CD14-positive monocyte (primary cell): Measurements from ENCODE around the gene PHF21B. TPM values are rescaled to one million over a fixed set of nuclear protein-coding genes. Genes with fewer than 3 reads are reported as not detected.

Experiments used
- DNase-seq, 3 donors: peaks; one replicate each; pipeline ENCODE4 v3.0.0-alpha.2; 2011 to 2022
- H2AFZ ChIP-seq: 2 replicates; pipeline ENCODE4 v1.6.0; 2012; ENCODE audit warnings: mild to moderate bottlenecking, low read depth, low read length, inconsistent platforms; ENCODE audit not compliant: insufficient read depth, poor library complexity, severe bottlenecking
- H3K27ac ChIP-seq, 2 donors: 1 replicate in 1 of 2; 2 replicates in 1 of 2; pipeline ENCODE4 v1.5.1; 2012 to 2013; ENCODE audit warnings: low read length in 2 of 2, control low read depth in 1 of 2, inconsistent platforms in 1 of 2, low read depth in 1 of 2, mild to moderate bottlenecking in 1 of 2
- H3K27me3 ChIP-seq, 2 donors: one replicate each; pipeline versions ENCODE4 v1.6.0 to v1.6.1; 2011 to 2013; ENCODE audit warnings: low read length in 2 of 2; ENCODE audit not compliant: control insufficient read depth in 2 of 2, insufficient read depth in 2 of 2
- H3K36me3 ChIP-seq, 2 donors: replicated peaks in 1 of 2; 1 replicate in 1 of 2; 2 replicates in 1 of 2; pipeline versions ENCODE4 v1.5.1 to v1.6.1; 2012 to 2013; ENCODE audit warnings: low read length in 2 of 2, control low read depth in 1 of 2, inconsistent platforms in 1 of 2, mild to moderate bottlenecking in 1 of 2; ENCODE audit not compliant: insufficient read depth in 2 of 2, control insufficient read depth in 1 of 2
- H3K4me1 ChIP-seq, 2 donors: 1 replicate in 1 of 2; 2 replicates in 1 of 2; pipeline versions ENCODE4 v1.5.1 to v1.6.1; 2012 to 2013; ENCODE audit warnings: low read length in 2 of 2, control low read depth in 1 of 2, inconsistent platforms in 1 of 2, mild to moderate bottlenecking in 1 of 2, moderate library complexity in 1 of 2; ENCODE audit not compliant: insufficient read depth in 2 of 2, control insufficient read depth in 1 of 2
- H3K4me2 ChIP-seq: replicated peaks from 2 replicates; pipeline ENCODE3; 2012; ENCODE audit warnings: low read length, moderate library complexity, mild to moderate bottlenecking; ENCODE audit not compliant: poor library complexity, severe bottlenecking; ENCODE audit errors: extremely low read depth
- H3K4me3 ChIP-seq, 3 experiments: fragments of 200-600 bp in 1 of 3; sonication (generic) in 1 of 3; replicated peaks in 1 of 3; 1 replicate in 2 of 3; 2 replicates in 1 of 3; pipeline ENCODE4 v1.5.1; 2011 to 2013; ENCODE audit warnings: low read length in 3 of 3, mild to moderate bottlenecking in 3 of 3, control low read depth in 2 of 3, low read depth in 2 of 3, inconsistent platforms in 1 of 3, moderate library complexity in 1 of 3
- H3K79me2 ChIP-seq: 2 replicates; pipeline ENCODE4 v1.6.0; 2012; ENCODE audit warnings: mild to moderate bottlenecking, control low read depth, inconsistent platforms, low read length, moderate library complexity; ENCODE audit not compliant: insufficient read depth
- H3K9ac ChIP-seq: 2 replicates; pipeline ENCODE4 v1.6.0; 2017; ENCODE audit warnings: low read length, mild to moderate bottlenecking; ENCODE audit not compliant: insufficient read depth, poor library complexity, severe bottlenecking
- H3K9me3 ChIP-seq, 2 donors: replicated peaks in 1 of 2; 1 replicate in 1 of 2; 2 replicates in 1 of 2; pipeline versions ENCODE4 v1.5.1 to v1.6.1; 2012 to 2013; ENCODE audit warnings: low read length in 2 of 2, control low read depth in 1 of 2; ENCODE audit not compliant: control insufficient read depth in 1 of 2, insufficient read depth in 1 of 2
- H4K20me1 ChIP-seq: 2 replicates; pipeline ENCODE4 v1.6.0; 2012; ENCODE audit warnings: mild to moderate bottlenecking, low read length, control low read depth, moderate library complexity; ENCODE audit not compliant: insufficient read depth
- H3K27ac Mint-ChIP-seq, 7 donors: one replicate each; pipeline ENCODE4 v1.8.0; 2020; ENCODE audit warnings: mild to moderate bottlenecking in 7 of 7, mixed read lengths in 7 of 7, moderate library complexity in 6 of 7, inconsistent platforms in 2 of 7
- H3K27me3 Mint-ChIP-seq, 3 donors: one replicate each; pipeline ENCODE4 v1.8.0; 2021 to 2022; ENCODE audit warnings: low read depth in 3 of 3, mild to moderate bottlenecking in 3 of 3, mixed read lengths in 3 of 3, moderate library complexity in 3 of 3, inconsistent platforms in 1 of 3
- H3K36me3 Mint-ChIP-seq, 2 donors: one replicate each; pipeline ENCODE4 v1.8.0; 2020; ENCODE audit warnings: mixed read lengths in 2 of 2, inconsistent platforms in 1 of 2, mild to moderate bottlenecking in 1 of 2
- H3K4me1 Mint-ChIP-seq: one replicate; pipeline ENCODE4 v1.8.0; 2020; ENCODE audit warnings: mild to moderate bottlenecking, mixed read lengths
- H3K4me3 Mint-ChIP-seq, 2 donors: one replicate each; pipeline ENCODE4 v1.8.0; 2020; ENCODE audit warnings: mild to moderate bottlenecking in 2 of 2, mixed read lengths in 2 of 2, moderate library complexity in 1 of 2
- H3K9me3 Mint-ChIP-seq, 7 donors: one replicate each; pipeline ENCODE4 v1.8.0; 2020 to 2022; ENCODE audit warnings: mixed read lengths in 7 of 7, mild to moderate bottlenecking in 6 of 7, moderate library complexity in 6 of 7, inconsistent platforms in 2 of 7
- CTCF ChIP-seq: fragments of 200-600 bp; IDR thresholded peaks from one replicate; pipeline ENCODE4 v1.8.0; 2022; ENCODE audit warnings: antibody characterized with exemption, mild to moderate bottlenecking
- WGBS: methylation state at CpG from one replicate; pipeline ENCODE4 v1.1.5; 2013; ENCODE audit warnings: missing lambda C conversion rate; ENCODE audit not compliant: insufficient coverage; 5-methylcytosine and 5-hydroxymethylcytosine counted together
- intact Hi-C, 2 donors: fragments of 100-400 bp; cut with micrococcal nuclease; formaldehyde crosslinking; loops; one replicate each; pipeline versions ENCODE4 v1.15.0 to v1.15.1; 2023
- polyA plus RNA-seq, 3 donors: library from polyadenylated mRNA; depleted of rRNA in 1 of 3; unstranded in 2 of 3; stranded (reverse) in 1 of 3; fragments of 300-500 nt in 2 of 3; fragments of >200 nt in 1 of 3; fragmentation: Illumina TruSeq in 2 of 3; gene quantifications; 1 replicate in 2 of 3; 2 replicates in 1 of 3; pipeline ENCODE4 v1.2.3, GENCODE V29; 2012 to 2021

The PHF21B gene
- polyA plus RNA-seq, 3 donors = not detected

- no peaks in the 10 kb centered on the region for H3K36me3 Mint-ChIP-seq
- no peak overlapping the region for H3K9ac ChIP-seq
- no peaks in the 10 kb centered on the region for H3K27me3 ChIP-seq
- H3K27me3 Mint-ChIP-seq = peaks cover 3 to 5% (median 4%) of the 10 kb centered on the region in 3 donors
- intact Hi-C loops = no loop called here
- no peaks in the 10 kb centered on the region for H3K79me2 ChIP-seq
- DNase-seq = no peak
- TF ChIP-seq CTCF = no peak
- H3K4me3 ChIP-seq = no peak overlapping the region
- no peaks in the 10 kb centered on the region for H3K4me1 Mint-ChIP-seq
- no peaks in the 10 kb centered on the region for H3K4me1 ChIP-seq
- H3K4me2 ChIP-seq = no peak overlapping the region
- H3K36me3 ChIP-seq = no peaks in the 10 kb centered on the region
- no peak overlapping the region for H3K27ac ChIP-seq
- H4K20me1 ChIP-seq = no peaks in the 10 kb centered on the region
- no peaks in the 10 kb centered on the region for H3K9me3 ChIP-seq
- H3K27ac Mint-ChIP-seq = no peak overlapping the region
- peaks cover 0 to 9% (median 2%) of the 10 kb centered on the region in 7 donors for H3K9me3 Mint-ChIP-seq
- no peak overlapping the region for H3K4me3 Mint-ChIP-seq
- 93% methylated on average over 11 of the region's 11 CpGs for WGBS
- no peak overlapping the region for H2AFZ ChIP-seq
These were observed 81.7 kb downstream of the PHF21B start for GRCh38 chr22:44928136-44928463.

- H3K4me1 Mint-ChIP-seq = no peaks in the 10 kb centered on the region
- Histone ChIP-seq H3K27me3 (no peaks in the 10 kb centered on the region), H3K9ac (no peak overlapping the region), H3K79me2 (no peaks in the 10 kb centered on the region), H3K9me3 (no peaks in the 10 kb centered on the region), H3K27ac (no peak overlapping the region), H2AFZ (no peak overlapping the region), H4K20me1 (no peaks in the 10 kb centered on the region), H3K4me2 (no peak overlapping the region), H3K4me3 (no peak overlapping the region), H3K36me3 (no peaks in the 10 kb centered on the region), H3K4me1 (no peaks in the 10 kb centered on the region)
- H3K9me3 Mint-ChIP-seq = peaks cover 0 to 9% (median 2%) of the 10 kb centered on the region in 7 donors
- no peaks in the 10 kb centered on the region for H3K36me3 Mint-ChIP-seq
- 84% methylated on average over 16 of the region's 18 CpGs for WGBS
- intact Hi-C loops = no loop called here
- no peak for DNase-seq
- no peak for TF ChIP-seq CTCF
- no peak overlapping the region for H3K4me3 Mint-ChIP-seq
- H3K27me3 Mint-ChIP-seq = peaks cover 3 to 5% (median 4%) of the 10 kb centered on the region in 3 donors
- no peak overlapping the region for H3K27ac Mint-ChIP-seq
These were observed 82.2 kb downstream of the PHF21B start for GRCh38 chr22:44927463-44928135.
